HG02973 (cell line): ENCODE measurements around the gene BCAR1.
"Not testable (repeated sequence)": the region's sequence is repeated elsewhere in the genome, so short reads cannot be mapped to it uniquely, and the experiment has no call there.

Experiments
- ATAC-seq: cut with Tn5 transposase; IDR thresholded peaks from one replicate; pipeline ENCODE4 v1.9.1; 2021; ENCODE audit warnings: moderate library complexity; ENCODE audit not compliant: unreplicated experiment

The BCAR1 gene, protein sequence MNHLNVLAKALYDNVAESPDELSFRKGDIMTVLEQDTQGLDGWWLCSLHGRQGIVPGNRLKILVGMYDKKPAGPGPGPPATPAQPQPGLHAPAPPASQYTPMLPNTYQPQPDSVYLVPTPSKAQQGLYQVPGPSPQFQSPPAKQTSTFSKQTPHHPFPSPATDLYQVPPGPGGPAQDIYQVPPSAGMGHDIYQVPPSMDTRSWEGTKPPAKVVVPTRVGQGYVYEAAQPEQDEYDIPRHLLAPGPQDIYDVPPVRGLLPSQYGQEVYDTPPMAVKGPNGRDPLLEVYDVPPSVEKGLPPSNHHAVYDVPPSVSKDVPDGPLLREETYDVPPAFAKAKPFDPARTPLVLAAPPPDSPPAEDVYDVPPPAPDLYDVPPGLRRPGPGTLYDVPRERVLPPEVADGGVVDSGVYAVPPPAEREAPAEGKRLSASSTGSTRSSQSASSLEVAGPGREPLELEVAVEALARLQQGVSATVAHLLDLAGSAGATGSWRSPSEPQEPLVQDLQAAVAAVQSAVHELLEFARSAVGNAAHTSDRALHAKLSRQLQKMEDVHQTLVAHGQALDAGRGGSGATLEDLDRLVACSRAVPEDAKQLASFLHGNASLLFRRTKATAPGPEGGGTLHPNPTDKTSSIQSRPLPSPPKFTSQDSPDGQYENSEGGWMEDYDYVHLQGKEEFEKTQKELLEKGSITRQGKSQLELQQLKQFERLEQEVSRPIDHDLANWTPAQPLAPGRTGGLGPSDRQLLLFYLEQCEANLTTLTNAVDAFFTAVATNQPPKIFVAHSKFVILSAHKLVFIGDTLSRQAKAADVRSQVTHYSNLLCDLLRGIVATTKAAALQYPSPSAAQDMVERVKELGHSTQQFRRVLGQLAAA

GRCh38 chr16:75251280-75252048 is at the start of gene BCAR1:
Gene BCAR1 (minus strand): TSS chr16:75251624. CDS start chr16:75251482, 142 bp downstream.
- peak; percentile 64 for ATAC-seq

GRCh38 chr16:75298267-75298666 is 46.8 kb upstream of the BCAR1 start:
- no peak for ATAC-seq

GRCh38 chr16:75296606-75297005 is 45.2 kb upstream of the BCAR1 start:
- no peak for ATAC-seq

DNA sequence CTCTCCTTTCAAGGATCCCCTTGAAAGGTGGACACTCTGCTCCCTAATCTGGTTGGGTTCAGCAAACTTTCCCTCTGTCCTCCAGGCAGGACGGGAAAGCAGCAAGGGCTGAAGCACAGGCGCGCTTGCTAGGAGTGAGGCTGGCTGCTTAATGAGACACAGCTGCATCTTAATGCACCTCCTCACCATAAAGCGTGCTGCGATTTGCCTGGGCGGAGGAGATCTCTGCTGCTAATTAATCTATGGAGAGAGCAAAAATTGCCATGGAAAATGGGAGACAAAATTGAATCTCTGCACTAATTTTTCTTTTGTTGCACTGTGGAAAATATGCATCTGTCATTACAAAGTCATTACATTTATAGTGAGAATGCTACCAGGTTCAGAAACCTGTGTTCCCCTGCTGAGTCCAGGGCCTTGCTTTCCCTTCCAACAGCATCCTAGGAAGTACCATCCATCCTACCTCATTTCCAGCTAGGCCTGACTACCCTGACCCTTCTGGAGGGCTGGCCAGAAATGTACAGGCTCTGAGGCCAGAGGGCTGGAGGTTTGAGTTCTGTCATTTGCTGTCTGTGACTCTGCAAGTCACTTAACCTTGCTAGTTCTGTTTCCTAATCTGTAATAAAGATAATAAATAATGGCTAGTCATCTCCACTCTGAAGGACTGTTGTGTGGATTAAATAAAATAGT is 43.5 kb upstream of the BCAR1 start:
- ATAC-seq = no peak

GRCh38 chr16:75293772-75294171 is 42.3 kb upstream of the BCAR1 start:
- ATAC-seq = no peak

- ATAC-seq = no peak
Measured at GRCh38 chr16:75293173-75293572, 41.7 kb upstream of the BCAR1 start.

DNA sequence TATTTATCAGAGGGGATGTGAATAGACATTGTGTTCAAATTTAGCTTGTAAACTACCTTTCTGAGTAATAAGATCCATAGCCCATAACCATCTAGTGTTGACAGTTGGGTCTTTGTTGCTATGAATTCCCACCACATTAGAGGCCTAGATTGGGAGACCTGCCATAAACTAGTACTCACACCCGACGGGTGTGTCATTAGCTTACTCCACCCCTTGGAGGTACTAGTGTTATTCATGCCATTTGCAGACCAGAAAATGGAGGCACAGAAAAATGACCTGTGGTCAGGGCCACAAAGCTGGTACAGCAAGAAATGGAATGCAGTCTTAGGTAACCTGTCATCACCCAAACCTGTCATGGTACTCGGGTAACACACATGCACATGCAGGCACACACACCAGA is 41.3 kb upstream of the BCAR1 start:
- ATAC-seq = no peak

- ATAC-seq = no peak
Measured at GRCh38 chr16:75289189-75289588, 37.8 kb upstream of the BCAR1 start.

- ATAC-seq = no peak
Measured at GRCh38 chr16:75288596-75289120, 37.2 kb upstream of the BCAR1 start.

DNA sequence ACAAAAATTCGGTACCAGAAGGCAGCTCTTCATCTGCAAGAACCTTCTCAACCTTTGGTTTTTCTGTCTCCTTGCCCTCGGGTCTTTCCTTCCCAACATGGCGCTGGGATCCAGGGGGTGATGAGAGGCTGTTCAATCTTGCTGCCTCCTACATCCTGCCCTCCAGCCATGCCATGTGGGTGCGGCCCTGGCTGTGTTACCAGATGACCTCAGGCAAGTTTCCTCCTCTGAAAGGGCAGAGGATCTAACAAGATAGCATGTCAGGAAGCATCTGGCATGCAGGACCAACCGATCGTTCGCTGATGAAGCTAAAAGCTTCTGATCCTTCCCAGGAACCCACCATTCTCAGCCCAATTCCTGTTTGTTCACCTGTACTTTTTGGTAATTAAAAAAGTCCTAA is 36.8 kb upstream of the BCAR1 start:
- ATAC-seq = no peak

DNA sequence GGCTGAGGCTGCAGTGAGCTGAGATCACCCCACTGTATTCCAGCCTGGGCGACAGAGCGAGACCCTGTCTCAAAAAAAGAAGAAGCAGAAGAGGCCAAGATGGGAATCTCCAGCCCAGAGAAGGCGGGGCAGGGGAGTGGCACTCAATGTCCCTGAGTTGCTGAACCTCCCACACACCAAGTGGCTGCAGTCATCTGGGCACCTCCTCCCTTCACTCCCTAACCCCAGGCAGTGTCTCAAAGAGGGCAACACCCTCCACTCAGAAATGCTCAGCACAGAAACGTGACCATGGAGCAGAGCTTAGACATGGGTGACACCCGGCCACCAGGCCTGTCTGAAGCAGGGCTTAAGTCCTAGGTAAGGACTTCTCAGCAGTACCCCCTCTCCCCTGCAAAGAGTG is 36.3 kb upstream of the BCAR1 start:
- no peak for ATAC-seq

DNA sequence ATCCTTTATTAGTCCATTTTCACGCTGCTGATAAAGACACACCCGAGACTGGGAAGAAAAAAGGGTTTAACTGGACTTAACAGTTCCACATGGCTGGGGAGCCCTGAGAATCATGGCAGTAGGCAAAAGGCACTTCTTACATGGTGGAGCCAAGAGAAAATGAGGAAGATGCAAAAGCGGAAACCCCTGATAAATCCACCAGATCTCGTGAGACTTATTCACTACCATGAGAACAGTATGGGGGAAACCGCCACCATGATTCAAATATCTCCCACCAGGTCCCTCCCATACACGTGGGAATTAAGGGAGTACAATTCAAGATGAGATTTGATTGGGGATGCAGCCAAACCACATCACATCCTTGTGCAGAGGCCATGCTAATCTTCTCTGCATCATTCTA is 35.0 kb upstream of the BCAR1 start:
- ATAC-seq = no peak

DNA sequence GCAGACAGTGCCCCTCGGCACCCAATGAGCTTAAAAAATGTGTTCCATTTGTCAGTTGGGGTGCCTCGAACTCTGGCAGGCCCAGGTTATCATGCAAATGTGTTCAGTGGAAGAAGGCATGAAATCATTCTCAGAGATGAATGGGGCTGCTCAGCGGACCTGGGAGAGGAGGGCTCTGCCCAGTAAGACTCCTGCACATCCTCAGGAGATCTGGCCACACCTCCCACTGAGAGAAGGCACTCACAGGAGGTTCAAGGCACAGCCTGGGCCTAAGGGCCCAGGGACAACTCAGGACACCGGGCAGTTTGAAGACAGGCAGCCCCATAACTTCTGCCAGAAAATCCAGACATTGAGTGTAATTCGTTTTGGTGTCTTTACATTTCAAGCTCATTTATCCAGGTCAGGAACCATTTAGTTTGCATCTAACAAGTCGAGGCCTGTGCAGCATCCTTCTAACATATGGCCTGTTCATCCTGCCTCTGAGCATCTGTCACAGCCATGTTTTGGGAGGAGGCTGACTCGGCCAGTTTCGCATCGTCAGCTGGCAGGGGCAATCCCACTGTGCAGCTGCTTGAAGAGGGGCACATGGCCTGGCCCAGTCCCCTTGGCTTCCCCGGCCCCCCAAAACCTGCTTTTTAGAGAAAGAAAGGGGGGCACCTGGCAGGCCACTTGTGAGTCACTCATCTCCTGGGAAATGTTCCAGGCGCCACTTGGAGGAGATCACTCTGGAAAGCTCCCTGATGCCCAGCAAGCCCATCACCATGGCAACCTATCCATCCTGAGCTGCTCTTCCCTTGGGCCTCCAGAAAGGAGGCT is 31.2 kb upstream of the BCAR1 start:
- ATAC-seq = no peak

DNA sequence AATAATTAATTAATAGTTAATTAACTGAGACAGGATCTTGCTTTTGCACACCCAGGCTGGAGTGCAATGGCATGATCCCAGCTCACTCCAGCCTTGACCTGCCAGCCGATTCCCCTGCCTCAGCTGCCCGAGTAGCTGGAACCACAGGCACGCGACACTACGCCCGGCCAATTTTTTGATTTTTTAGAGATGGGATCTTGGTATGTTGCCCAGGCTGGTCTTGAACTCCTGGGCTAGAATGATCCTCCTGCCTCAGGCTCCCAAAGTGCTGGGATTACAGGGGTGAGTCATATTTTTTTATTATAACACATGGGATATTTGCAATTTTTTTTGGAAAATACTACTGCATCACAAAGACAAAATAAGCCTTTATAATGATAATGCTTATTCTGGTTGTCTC is 30.4 kb upstream of the BCAR1 start:
- no peak for ATAC-seq

GRCh38 chr16:75281009-75281408 is 29.6 kb upstream of the BCAR1 start:
- ATAC-seq = not testable (repeated sequence)

DNA sequence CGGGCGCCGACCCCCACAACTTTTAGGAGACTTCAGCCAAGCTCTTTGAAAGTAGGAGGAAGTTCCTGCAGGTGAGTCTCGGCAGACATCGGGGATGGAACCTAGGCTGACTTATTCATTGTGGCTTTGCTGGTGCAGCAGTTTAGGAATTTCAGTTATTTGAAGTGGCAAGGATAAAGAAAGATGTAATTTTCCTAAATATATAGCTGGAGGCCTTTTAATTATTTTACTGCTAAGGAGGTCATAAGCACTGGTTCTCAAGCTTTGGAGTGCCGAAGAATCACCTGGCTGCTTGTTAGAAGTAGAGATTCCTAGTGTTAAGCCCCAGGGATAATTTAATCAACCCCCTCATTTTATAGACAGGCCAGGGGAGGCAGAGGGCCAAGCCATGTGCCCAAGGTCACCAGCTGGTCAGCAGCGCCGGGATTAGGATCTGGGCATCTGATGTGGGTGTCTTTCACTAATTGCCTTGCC is 28.9 kb upstream of the BCAR1 start:
- ATAC-seq = no peak

DNA sequence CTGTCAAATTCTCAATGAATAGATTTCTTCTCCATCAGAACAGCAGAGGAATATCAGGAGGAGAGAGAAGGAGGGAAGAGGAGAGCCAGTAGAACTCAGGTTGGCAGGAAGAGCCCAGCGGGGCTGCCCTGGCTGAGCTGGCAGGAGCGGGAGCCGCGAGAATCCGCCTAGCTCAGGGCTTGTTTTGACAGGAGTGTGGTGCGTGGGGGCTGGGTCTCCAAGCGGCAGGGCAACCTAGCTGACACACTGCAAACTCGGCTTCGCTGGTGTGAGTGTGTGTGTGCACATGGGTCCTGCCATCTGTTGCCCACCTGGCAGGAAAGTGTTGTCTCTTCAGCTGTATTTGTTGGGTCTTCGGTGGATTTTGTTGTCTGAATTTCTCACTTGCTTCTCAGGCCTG is 27.9 kb upstream of the BCAR1 start:
- ATAC-seq = no peak

DNA sequence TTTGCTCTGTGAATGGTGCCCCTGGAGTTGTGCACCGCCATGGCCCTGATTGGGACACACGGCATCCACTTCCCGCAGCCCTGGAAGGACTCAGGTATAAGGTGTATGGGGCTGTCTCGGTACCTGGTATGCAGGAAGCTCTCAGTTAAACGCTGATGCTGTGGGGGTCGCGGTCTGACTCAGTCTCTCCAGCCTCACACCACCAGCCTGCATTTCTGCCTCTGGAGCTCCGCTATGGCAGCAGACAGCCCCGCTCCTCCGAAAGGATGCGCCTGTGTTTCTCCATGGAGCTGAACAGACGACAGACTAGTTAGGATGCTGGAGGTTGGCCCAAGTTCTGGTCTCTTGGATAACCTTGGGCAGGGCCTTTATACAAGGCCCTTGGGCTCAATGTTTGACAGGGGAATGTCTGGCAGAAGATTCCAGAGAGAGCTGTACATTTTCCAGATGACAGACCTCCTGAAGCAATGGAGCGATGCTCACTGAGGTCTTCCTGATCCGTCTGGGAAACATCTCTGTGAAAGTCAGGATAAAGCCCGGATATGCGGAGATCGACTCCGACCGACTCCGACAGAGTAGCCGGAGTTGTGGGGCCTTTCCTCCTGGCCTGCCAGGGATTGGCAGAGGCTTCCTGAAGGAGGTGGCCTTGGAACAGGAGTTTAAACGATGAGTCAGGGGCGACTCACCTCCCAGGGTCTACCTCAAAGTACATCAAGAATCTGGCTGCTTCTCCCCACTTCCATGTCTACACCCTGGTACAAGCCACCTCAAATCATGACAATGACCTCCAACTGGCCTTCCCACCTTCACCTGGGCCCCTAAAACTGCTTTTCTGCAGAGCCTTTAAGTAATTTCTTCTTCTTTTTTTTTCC is 21.9 kb upstream of the BCAR1 start:
- no peak for ATAC-seq

DNA sequence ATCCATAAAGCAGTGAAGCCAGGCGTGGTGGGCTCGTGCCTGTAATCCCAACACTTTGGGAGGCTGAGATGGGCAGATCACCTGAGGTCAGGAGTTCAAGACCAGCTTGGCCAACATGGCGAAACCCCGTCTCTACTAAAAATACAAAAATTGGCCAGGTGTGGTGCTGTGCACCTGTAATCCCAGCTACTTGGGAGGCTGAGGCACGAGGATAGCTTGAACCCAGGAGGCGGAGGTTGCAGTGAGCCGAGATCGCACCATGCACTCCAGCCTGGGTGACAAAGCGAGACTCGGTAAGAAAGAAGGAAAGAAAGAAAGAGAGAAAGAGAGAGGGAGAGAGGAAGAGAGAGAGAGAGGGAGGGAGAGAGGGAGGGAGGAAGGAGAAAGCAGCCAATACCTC is 21.2 kb upstream of the BCAR1 start:
- ATAC-seq = not testable (repeated sequence)
